B cell (primary cell): Measurements from ENCODE around the gene SRC. TPM values are rescaled to one million over a fixed set of nuclear protein-coding genes. Genes with fewer than 3 reads are reported as not detected.

Experiments
- ATAC-seq: fragments of 200-7000 bp; cut with Tn5 transposase; one replicate; pipeline ENCODE4 v1.10.0; 2021; ENCODE audit warnings: low read depth, mild to moderate bottlenecking, moderate number of reproducible peaks, moderate library complexity
- CTCF ChIA-PET: fragments of 350-600 bp; sonication (Branson Sonifier 250); formaldehyde crosslinking; loops from one replicate; lab custom pipeline; 2021; ENCODE audit warnings: antibody characterized with exemption, inconsistent platforms; lab: Charles Lee
- POLR2A ChIA-PET: fragments of 350-600 bp; sonication (Branson Sonifier 250); formaldehyde crosslinking; loops from one replicate; lab custom pipeline; 2021; ENCODE audit warnings: antibody characterized with exemption; lab: Charles Lee
- DNase-seq: peaks from one replicate; pipeline ENCODE4 v3.0.0; 2013
- H2AFZ ChIP-seq: 2 replicates; pipeline ENCODE4 v1.6.1; 2012; ENCODE audit warnings: mild to moderate bottlenecking, low read depth, low read length; ENCODE audit not compliant: insufficient read depth, poor library complexity, severe bottlenecking
- H3K27ac ChIP-seq, 2 donors: 1 replicate in 1 of 2; 2 replicates in 1 of 2; pipeline ENCODE4 v1.5.1; 2012 to 2013; ENCODE audit warnings: low read length in 2 of 2, mild to moderate bottlenecking in 2 of 2, moderate library complexity in 1 of 2
- H3K27me3 ChIP-seq, 4 experiments: fragments of 200-600 bp in 1 of 4; sonication (generic) in 1 of 4; replicated peaks in 1 of 4; 1 replicate in 2 of 4; 2 replicates in 2 of 4; pipeline versions ENCODE4 v1.6.1 to v1.7.0; 2013 to 2016; ENCODE audit warnings: low read length in 3 of 4, mild to moderate bottlenecking in 2 of 4, mixed read lengths in 1 of 4, moderate library complexity in 1 of 4; ENCODE audit not compliant: insufficient read depth in 4 of 4, control insufficient read depth in 3 of 4; ENCODE audit errors: control extremely low read depth in 1 of 4
- H3K36me3 ChIP-seq, 2 experiments: replicated peaks in 1 of 2; 1 replicate in 1 of 2; 2 replicates in 1 of 2; pipeline versions ENCODE4 v1.6.1 to v1.7.1; 2013; ENCODE audit warnings: low read length in 1 of 2; ENCODE audit not compliant: insufficient read depth in 2 of 2, control insufficient read depth in 1 of 2; ENCODE audit errors: control extremely low read depth in 1 of 2, extremely low read depth in 1 of 2
- H3K4me1 ChIP-seq, 2 donors: fragments of 200-600 bp in 1 of 2; sonication (generic) in 1 of 2; 1 replicate in 1 of 2; 2 replicates in 1 of 2; pipeline versions ENCODE4 v1.5.1 to v1.6.1; 2013 to 2017; ENCODE audit warnings: low read length in 2 of 2; ENCODE audit not compliant: control insufficient read depth in 2 of 2, insufficient read depth in 2 of 2
- H3K4me2 ChIP-seq: replicated peaks from 2 replicates; pipeline ENCODE3; 2012; ENCODE audit warnings: mild to moderate bottlenecking, low read depth, low read length; ENCODE audit not compliant: poor library complexity, severe bottlenecking
- H3K4me3 ChIP-seq, 5 experiments: fragments of 200-600 bp in 1 of 5; sonication (generic) in 1 of 5; 1 replicate in 3 of 5; 2 replicates in 2 of 5; pipeline versions ENCODE4 v1.5.1 to v1.7.0; 2011 to 2016; ENCODE audit warnings: low read length in 4 of 5, mild to moderate bottlenecking in 4 of 5, low read depth in 2 of 5, control low read depth in 1 of 5, moderate library complexity in 1 of 5; ENCODE audit not compliant: insufficient read depth in 1 of 5; ENCODE audit errors: control extremely low read depth in 1 of 5, extremely low read depth in 1 of 5
- H3K79me2 ChIP-seq: fragments of 200-600 bp; sonication (generic); one replicate; pipeline ENCODE4 v1.6.0; 2016; ENCODE audit warnings: low read length; ENCODE audit not compliant: control insufficient read depth, insufficient read depth
- H3K9ac ChIP-seq: fragments of 200-600 bp; sonication (generic); 2 replicates; pipeline ENCODE4 v1.6.1; 2017; ENCODE audit warnings: mild to moderate bottlenecking, low read length, moderate library complexity
- H3K9me3 ChIP-seq, 3 donors: one replicate each; pipeline versions ENCODE4 v1.6.1 to v1.7.1; 2013; ENCODE audit warnings: low read length in 2 of 3; ENCODE audit not compliant: control insufficient read depth in 2 of 3, insufficient read depth in 1 of 3; ENCODE audit errors: control extremely low read depth in 1 of 3
- H4K20me1 ChIP-seq: 2 replicates; pipeline ENCODE4 v1.6.0; 2012; ENCODE audit warnings: mild to moderate bottlenecking, low read length; ENCODE audit not compliant: insufficient read depth, control insufficient read depth, poor library complexity, severe bottlenecking
- H3K27ac Mint-ChIP-seq: one replicate; pipeline ENCODE4 v1.8.0; 2021; ENCODE audit warnings: mixed read lengths
- H3K27me3 Mint-ChIP-seq: one replicate; pipeline ENCODE4 v1.8.0; 2021; ENCODE audit warnings: mixed read lengths
- H3K4me1 Mint-ChIP-seq: one replicate; pipeline ENCODE4 v1.8.0; 2021; ENCODE audit warnings: mixed read lengths
- H3K4me3 Mint-ChIP-seq: one replicate; pipeline ENCODE4 v1.8.0; 2021; ENCODE audit warnings: mixed read lengths
- H3K9me3 Mint-ChIP-seq: one replicate; pipeline ENCODE4 v1.8.0; 2022; ENCODE audit warnings: mixed read lengths; ENCODE audit not compliant: insufficient read depth
- CTCF ChIP-seq: fragments of 200-600 bp; IDR thresholded peaks from one replicate; pipeline ENCODE4 v1.8.0; 2022; ENCODE audit warnings: antibody characterized with exemption, mild to moderate bottlenecking
- EZH2 ChIP-seq: IDR thresholded peaks from 2 replicates; pipeline ENCODE4 v1.6.1; 2012; ENCODE audit warnings: borderline replicate concordance, low read depth, mild to moderate bottlenecking, moderate library complexity, low read length; ENCODE audit not compliant: insufficient read depth, poor library complexity, severe bottlenecking
- WGBS: methylation state at CpG from one replicate; pipeline ENCODE4 v1.1.5; 2013; ENCODE audit warnings: missing lambda C conversion rate; ENCODE audit not compliant: insufficient coverage; 5-methylcytosine and 5-hydroxymethylcytosine counted together
- intact Hi-C: fragments of 100-400 bp; cut with micrococcal nuclease; formaldehyde crosslinking; loops from one replicate; pipeline ENCODE4 v1.10.0; 2022
- polyA plus RNA-seq: library from polyadenylated mRNA; depleted of rRNA; stranded (reverse); fragments of >200 nt; gene quantifications from 2 replicates; pipeline ENCODE4 v1.2.3, GENCODE V29; 2012
- total RNA-seq, 2 donors: library from RNA; stranded (reverse); fragments of 120-200 nt in 1 of 2; gene quantifications; 1 replicate in 1 of 2; 2 replicates in 1 of 2; pipeline versions ENCODE4 v1.2.3 to v1.2.4, GENCODE V29; 2013 to 2022

Gene SRC
- total and polyA plus RNA-seq, 2 donors (not counting 1 experiment from before 2014, with no cell fraction given) = 6.5 to 16.8 TPM

DNA sequence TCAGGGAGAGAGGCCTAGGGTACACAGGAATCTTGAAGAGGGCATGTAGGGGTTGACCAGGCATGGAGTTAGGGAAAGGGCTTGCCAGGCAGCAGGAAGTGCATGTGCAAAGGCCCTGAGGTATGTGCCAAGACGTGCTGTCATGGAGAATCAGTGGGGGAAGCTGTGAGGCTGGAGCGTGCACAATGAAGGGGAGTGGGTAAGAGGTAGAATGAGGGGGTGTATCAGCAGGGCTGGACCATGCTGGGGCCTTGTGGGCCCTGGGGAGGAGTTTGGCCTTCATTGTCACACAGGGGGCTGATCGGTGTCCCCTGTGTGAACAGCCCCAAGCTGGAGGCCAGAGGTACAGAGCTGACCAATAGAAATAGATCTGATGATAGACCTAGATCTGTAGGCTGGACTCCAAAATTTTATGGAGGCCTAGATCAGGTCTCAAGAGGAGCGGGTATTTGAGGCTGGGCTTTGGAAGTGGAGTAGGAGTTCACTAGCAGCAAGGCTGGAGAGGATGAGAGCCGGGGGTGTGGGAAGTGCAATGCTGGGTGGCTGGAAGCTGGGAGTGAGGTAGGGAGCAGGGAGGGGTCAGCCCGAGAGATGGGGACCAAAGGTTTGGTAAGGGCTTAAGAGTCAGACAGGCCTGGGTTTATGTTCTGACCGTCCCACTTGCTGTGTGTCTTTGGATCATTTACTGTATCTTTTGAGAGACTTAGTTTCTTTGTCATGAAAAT lies 3.0 kb downstream of the SRC start:
- 96% methylated on average over 7 of the region's 7 CpGs for WGBS
- no peak overlapping the region for H3K4me3 Mint-ChIP-seq
- Histone ChIP-seq H3K9ac (no peak overlapping the region), H3K36me3 (no peaks in the 10 kb centered on the region), H4K20me1 (no peaks in the 10 kb centered on the region), H3K4me3 (no peak overlapping the region), H2AFZ (no peak overlapping the region), H3K79me2 (peaks cover 10% of the 10 kb centered on the region), H3K9me3 (peaks cover 0 to 3% (median 0%) of the 10 kb centered on the region in 3 donors), H3K4me2 (no peak overlapping the region), H3K27ac (no peak overlapping the region), H3K4me1 (peaks cover 9 to 17% of the 10 kb centered on the region in 2 donors), H3K27me3 (no peaks in the 10 kb centered on the region)
- ChIA-PET CTCF (interaction anchor here (0.7 to 1.2 kb wide), 3 partner anchors 35 to 79 kb away, joined by 3 to 4 read pairs (median 3); no protein-coding TSS in a partner anchor), POLR2A (interaction anchor here (2.3 kb wide), 1 partner anchor 33 kb away, joined by 9 read pairs; no protein-coding TSS in a partner anchor)
- TF ChIP-seq CTCF (no peak), EZH2 (no peak)
- H3K9me3 Mint-ChIP-seq = no peaks in the 10 kb centered on the region
- intact Hi-C loops = loop anchor here (5.0 kb wide), 1 partner anchor 57 kb away; no protein-coding TSS in a partner anchor
- DNase-seq (no peak), ATAC-seq (no peak)
- peaks cover 20% of the 10 kb centered on the region for H3K4me1 Mint-ChIP-seq
- H3K27me3 Mint-ChIP-seq = no peaks in the 10 kb centered on the region
- no peak overlapping the region for H3K27ac Mint-ChIP-seq
